Parathyroid adenoma (tissue), 2 donors: ENCODE data around the gene PARP3.

Experiments used
- H2AFZ ChIP-seq: fragments of 300-600 bp; sonication (generic); one replicate; pipeline ENCODE4 v1.7.0; 2017; ENCODE audit warnings: antibody characterized with exemption, mild to moderate bottlenecking
- H3K27ac ChIP-seq: fragments of 300-600 bp; sonication (generic); one replicate; pipeline ENCODE4 v1.7.0; 2017
- H3K27me3 ChIP-seq: fragments of 300-600 bp; sonication (generic); one replicate; pipeline ENCODE4 v1.7.0; 2017; ENCODE audit warnings: low read length; ENCODE audit not compliant: control insufficient read depth, insufficient read depth
- H3K36me3 ChIP-seq: fragments of 300-600 bp; sonication (generic); one replicate; pipeline ENCODE4 v1.7.0; 2017; ENCODE audit warnings: low read length; ENCODE audit not compliant: control insufficient read depth, insufficient read depth
- H3K4me1 ChIP-seq: fragments of 300-600 bp; sonication (generic); one replicate; pipeline ENCODE4 v1.7.0; 2017; ENCODE audit warnings: control low read depth
- H3K4me2 ChIP-seq: fragments of 300-600 bp; sonication (generic); one replicate; pipeline ENCODE4 v1.7.0; 2017; ENCODE audit warnings: low read length
- H3K4me3 ChIP-seq: fragments of 300-600 bp; sonication (generic); one replicate; pipeline ENCODE4 v1.7.0; 2017; ENCODE audit warnings: low read depth, low read length
- H3K79me2 ChIP-seq: fragments of 300-600 bp; sonication (generic); one replicate; pipeline ENCODE4 v1.7.0; 2017; ENCODE audit warnings: control low read depth
- H3K9ac ChIP-seq: fragments of 300-600 bp; sonication (generic); one replicate; pipeline ENCODE4 v1.7.0; 2017; ENCODE audit warnings: mild to moderate bottlenecking
- H3K9me3 ChIP-seq: fragments of 300-600 bp; sonication (generic); one replicate; pipeline ENCODE4 v1.7.0; 2017; ENCODE audit warnings: low read length; ENCODE audit not compliant: control insufficient read depth
- CTCF ChIP-seq: fragments of 300-600 bp; sonication (generic); IDR thresholded peaks from one replicate; pipeline ENCODE4 v1.7.0; 2017; ENCODE audit warnings: antibody characterized with exemption, mild to moderate bottlenecking
- donor health status: primary hyperparathyroidism.

PARP3 gene

GRCh38 chr3:51959651-51960050 lies 17.5 kb downstream of the PARP3 start:
- Histone ChIP-seq H3K79me2 (no peaks in the 10 kb centered on the region), H3K4me1 (peaks cover 5% of the 10 kb centered on the region), H3K27me3 (no peaks in the 10 kb centered on the region), H3K9me3 (no peaks in the 10 kb centered on the region), H2AFZ (no peak overlapping the region), H3K27ac (no peak overlapping the region), H3K36me3 (no peaks in the 10 kb centered on the region), H3K9ac (no peak overlapping the region), H3K4me2 (no peak overlapping the region), H3K4me3 (no peak overlapping the region)
- no peak for TF ChIP-seq CTCF

- H3K4me3 ChIP-seq = no peak overlapping the region
- H3K79me2 ChIP-seq = no peaks in the 10 kb centered on the region
- H3K4me2 ChIP-seq = no peak overlapping the region
- peaks cover 5% of the 10 kb centered on the region for H3K4me1 ChIP-seq
- no peaks in the 10 kb centered on the region for H3K9me3 ChIP-seq
- H3K36me3 ChIP-seq = no peaks in the 10 kb centered on the region
- no peak overlapping the region for H3K9ac ChIP-seq
- no peak for TF ChIP-seq CTCF
- H3K27me3 ChIP-seq = no peaks in the 10 kb centered on the region
- H2AFZ ChIP-seq = no peak overlapping the region
- H3K27ac ChIP-seq = no peak overlapping the region
These were observed 18.2 kb downstream of the PARP3 start for GRCh38 chr3:51960386-51960785.

DNA sequence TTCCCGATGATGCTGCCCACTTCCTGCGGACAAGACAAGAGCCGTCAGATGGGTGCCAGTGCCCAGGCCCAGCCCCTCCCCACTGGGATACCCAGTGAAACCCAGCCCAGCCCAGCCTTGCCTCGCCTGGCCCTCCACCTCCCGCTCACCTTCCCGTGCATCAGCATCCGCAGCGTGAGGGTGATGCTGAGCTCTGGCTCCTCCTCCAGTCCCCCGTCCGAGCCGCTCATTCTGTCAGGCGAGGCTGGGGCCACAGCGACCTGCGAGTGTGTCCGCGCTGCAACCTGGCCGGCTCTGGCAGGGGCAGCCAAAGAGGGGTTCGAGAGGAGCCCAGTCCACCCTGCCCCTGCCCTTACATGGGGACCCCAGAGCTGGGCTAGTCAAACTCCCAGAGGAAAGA lies 18.8 kb downstream of the PARP3 start:
- H3K27ac ChIP-seq = no peak overlapping the region

DNA sequence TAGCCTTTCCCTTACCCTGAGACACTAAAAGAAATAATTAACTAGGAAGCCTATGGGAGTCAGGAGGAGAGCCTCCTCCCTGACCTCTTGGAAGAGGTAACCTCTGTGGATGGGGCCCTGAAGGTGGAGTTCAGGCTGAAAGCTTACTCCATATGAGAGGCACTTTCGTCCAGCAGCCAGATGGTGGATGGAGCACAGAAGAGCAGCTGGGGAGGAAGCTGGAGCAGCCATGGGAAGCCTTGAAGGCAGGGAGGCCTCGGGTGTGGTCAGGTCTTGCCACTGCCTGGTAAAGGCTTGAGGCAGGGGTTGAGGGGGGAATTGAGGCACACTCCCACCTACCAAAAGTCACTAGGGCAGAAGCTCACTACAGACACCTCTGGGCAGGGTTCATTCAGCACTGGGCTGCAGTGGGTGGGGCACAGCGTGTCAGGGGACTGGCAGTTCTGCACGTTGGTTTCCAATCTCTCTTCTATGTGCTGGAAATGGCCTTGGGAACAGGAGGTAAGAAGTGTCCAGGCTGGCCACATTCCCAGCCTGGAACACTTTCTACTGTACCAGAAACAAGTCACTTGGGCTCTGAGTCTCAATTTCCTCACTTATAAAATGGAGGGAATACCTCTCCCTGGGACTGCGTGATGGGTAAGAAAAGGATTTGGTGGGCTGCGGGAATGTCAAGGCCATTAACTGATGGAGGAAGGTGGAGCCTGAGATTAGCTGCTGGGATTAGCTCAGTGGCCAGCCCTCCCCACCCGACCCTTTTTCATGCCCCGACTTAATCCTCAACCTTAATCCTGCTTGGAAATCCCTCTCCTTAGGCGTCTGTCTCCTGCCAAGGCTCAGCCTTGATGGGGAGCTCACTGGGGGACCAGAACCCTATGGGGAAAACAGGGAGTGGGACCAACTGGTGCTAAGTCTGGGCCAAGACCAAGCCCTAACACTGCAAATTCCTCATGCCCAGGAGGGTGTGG lies 19.7 kb downstream of the PARP3 start:
- Histone ChIP-seq H3K9ac (no peak overlapping the region), H3K27me3 (no peaks in the 10 kb centered on the region), H2AFZ (no peak overlapping the region), H3K4me2 (no peak overlapping the region), H3K36me3 (no peaks in the 10 kb centered on the region), H3K27ac (no peak overlapping the region), H3K9me3 (no peaks in the 10 kb centered on the region), H3K4me3 (no peak overlapping the region), H3K4me1 (peaks cover 7% of the 10 kb centered on the region), H3K79me2 (no peaks in the 10 kb centered on the region)
- no peak for TF ChIP-seq CTCF

More for the DNA sequence above, 18.8 kb downstream of the PARP3 start:
- Histone ChIP-seq H3K4me2 (no peak overlapping the region), H3K79me2 (no peaks in the 10 kb centered on the region), H3K9ac (no peak overlapping the region), H3K36me3 (no peaks in the 10 kb centered on the region), H3K4me1 (peaks cover 6% of the 10 kb centered on the region), H3K4me3 (no peak overlapping the region), H2AFZ (no peak overlapping the region), H3K27me3 (no peaks in the 10 kb centered on the region), H3K9me3 (no peaks in the 10 kb centered on the region)
- no peak for TF ChIP-seq CTCF
